HepG2 (cell line): ENCODE data around the gene PHKG1. TPM values are rescaled to one million over a fixed set of nuclear protein-coding genes. Genes with fewer than 3 reads are reported as not detected.
A peak's percentile ranks its signal among the peaks of the same experiment; 100 is the strongest.

Experiments used
- ELF4 ChIP-seq: sonication (generic); formaldehyde crosslinking; IDR thresholded peaks from 2 replicates; pipeline ENCODE4 v1.5.0; 2020; ENCODE audit warnings: missing genetic modification reagents, mild to moderate bottlenecking, moderate library complexity, borderline replicate concordance
- HNRNPLL ChIP-seq: fragments of 200-400 bp; formaldehyde crosslinking; IDR thresholded peaks from 2 replicates; pipeline ENCODE4 v1.6.1; 2017; ENCODE audit warnings: mild to moderate bottlenecking, low read depth, low read length; ENCODE audit not compliant: poor library complexity, severe bottlenecking
- HOXA3 ChIP-seq: sonication (generic); formaldehyde crosslinking; IDR thresholded peaks from 2 replicates; pipeline ENCODE4 v1.5.0; 2020; ENCODE audit warnings: missing genetic modification reagents
- IRF1 ChIP-seq: sonication (generic); formaldehyde crosslinking; IDR thresholded peaks from 2 replicates; pipeline ENCODE4 v1.4.0; 2020; ENCODE audit warnings: low read depth, mild to moderate bottlenecking, missing genetic modification reagents
- REPIN1 ChIP-seq: sonication (generic); formaldehyde crosslinking; IDR thresholded peaks from 2 replicates; pipeline ENCODE4 v1.8.0; 2022; ENCODE audit warnings: missing genetic modification reagents, low read depth, mild to moderate bottlenecking, borderline replicate concordance
- SP5 ChIP-seq: IDR thresholded peaks from 2 replicates; pipeline ENCODE4 v1.6.1; 2016; ENCODE audit warnings: low read depth, borderline replicate concordance
- TBL1XR1 ChIP-seq: fragments of 150-350 bp; IDR thresholded peaks from 2 replicates; pipeline ENCODE4 v1.6.1; 2014; ENCODE audit warnings: borderline replicate concordance, low read length; ENCODE audit not compliant: partially characterized antibody
- TRIM22 ChIP-seq: fragments of 450-650 bp; IDR thresholded peaks from 2 replicates; pipeline ENCODE4 v1.6.1; 2017
- ZNF224 ChIP-seq: sonication (generic); formaldehyde crosslinking; IDR thresholded peaks from 2 replicates; pipeline ENCODE4 v1.5.0; 2020; ENCODE audit warnings: mild to moderate bottlenecking, missing genetic modification reagents
- ZNF563 ChIP-seq: sonication (generic); formaldehyde crosslinking; IDR thresholded peaks from 2 replicates; pipeline ENCODE4 v1.8.0; 2022; ENCODE audit warnings: mild to moderate bottlenecking, moderate library complexity, missing genetic modification reagents
- ZNF567 ChIP-seq: sonication (generic); formaldehyde crosslinking; IDR thresholded peaks from 2 replicates; pipeline ENCODE4 v1.8.1; 2023; ENCODE audit warnings: mild to moderate bottlenecking, missing genetic modification reagents, borderline replicate concordance
- polyA plus RNA-seq, 8 experiments: library from polyadenylated mRNA; depleted of rRNA in 3 of 8; stranded (reverse) in 7 of 8; unstranded in 1 of 8; fragments of >200 nt; fragmentation: Illumina TruSeq in 4 of 8; extraction: Trizol in 4 of 8; gene quantifications; 2 replicates each; pipeline versions ENCODE4 v1.2.1 to v1.2.3, GENCODE V29; 2011 to 2016; ENCODE audit warnings: low read depth in 4 of 8, missing spikeins in 1 of 8, mixed read lengths in 1 of 8; ENCODE audit not compliant: insufficient read depth in 1 of 8
- total RNA-seq, 5 experiments: library from RNA; depleted of rRNA; stranded (reverse); fragments of >200 nt; fragmentation: Illumina TruSeq; extraction: Trizol; gene quantifications; 2 replicates each; pipeline ENCODE4 v1.2.3, GENCODE V29; 2016; ENCODE audit warnings: low read depth in 1 of 5
- TF ChIP-seq, protein P1 (sequence below): fragments of 450-650 bp; IDR thresholded peaks from 2 replicates; pipeline ENCODE4 v1.6.1; 2016
- TF ChIP-seq, protein P2 (sequence below): sonication (generic); formaldehyde crosslinking; conservative IDR thresholded peaks from 2 replicates; pipeline ENCODE4 v1.4.0; 2020; ENCODE audit warnings: missing genetic modification reagents
- TF ChIP-seq, protein P3 (sequence below): IDR thresholded peaks from 2 replicates; pipeline ENCODE4 v1.6.1; 2016; ENCODE audit warnings: low read depth, missing genetic modification reagents, missing compliant biosample characterization
- TF ChIP-seq, protein P4 (sequence below): sonication (generic); formaldehyde crosslinking; IDR thresholded peaks from 2 replicates; pipeline ENCODE4 v1.4.0; 2020; ENCODE audit warnings: mild to moderate bottlenecking, missing genetic modification reagents

Gene PHKG1
- total and polyA plus RNA-seq, 2 of the 13 experiments (the other 11 are each of a cell fraction or from before 2014, with no cell fraction given): 0.44 to 0.71 TPM

- TF ChIP-seq, protein P1, sequence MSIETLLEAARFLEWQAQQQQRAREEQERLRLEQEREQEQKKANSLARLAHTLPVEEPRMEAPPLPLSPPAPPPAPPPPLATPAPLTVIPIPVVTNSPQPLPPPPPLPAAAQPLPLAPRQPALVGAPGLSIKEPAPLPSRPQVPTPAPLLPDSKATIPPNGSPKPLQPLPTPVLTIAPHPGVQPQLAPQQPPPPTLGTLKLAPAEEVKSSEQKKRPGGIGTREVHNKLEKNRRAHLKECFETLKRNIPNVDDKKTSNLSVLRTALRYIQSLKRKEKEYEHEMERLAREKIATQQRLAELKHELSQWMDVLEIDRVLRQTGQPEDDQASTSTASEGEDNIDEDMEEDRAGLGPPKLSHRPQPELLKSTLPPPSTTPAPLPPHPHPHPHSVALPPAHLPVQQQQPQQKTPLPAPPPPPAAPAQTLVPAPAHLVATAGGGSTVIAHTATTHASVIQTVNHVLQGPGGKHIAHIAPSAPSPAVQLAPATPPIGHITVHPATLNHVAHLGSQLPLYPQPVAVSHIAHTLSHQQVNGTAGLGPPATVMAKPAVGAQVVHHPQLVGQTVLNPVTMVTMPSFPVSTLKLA: no peak
- TF ChIP-seq ZNF563 (CRISPR knock-in tag) (peak; percentile 68; the same call in 1 of the 2 replicates), TRIM22 (no peak), TBL1XR1 (peak; percentile 71), ELF4 (CRISPR knock-in tag) (peak; percentile 92; the same call in 1 of the 2 replicates), SP5 (CRISPR knock-in tag) (0 out of 2 replicates have a peak, but pooled peaks have one; percentile 16), HOXA3 (CRISPR knock-in tag) (peak; percentile 88), IRF1 (CRISPR knock-in tag) (no peak), REPIN1 (peak; percentile 58; the same call in 1 of the 2 replicates), ZNF567 (CRISPR knock-in tag) (no peak), HNRNPLL (peak; percentile 79), ZNF224 (CRISPR knock-in tag) (0 out of 2 replicates have a peak, but pooled peaks have one; percentile 74)
- TF ChIP-seq, protein P2, sequence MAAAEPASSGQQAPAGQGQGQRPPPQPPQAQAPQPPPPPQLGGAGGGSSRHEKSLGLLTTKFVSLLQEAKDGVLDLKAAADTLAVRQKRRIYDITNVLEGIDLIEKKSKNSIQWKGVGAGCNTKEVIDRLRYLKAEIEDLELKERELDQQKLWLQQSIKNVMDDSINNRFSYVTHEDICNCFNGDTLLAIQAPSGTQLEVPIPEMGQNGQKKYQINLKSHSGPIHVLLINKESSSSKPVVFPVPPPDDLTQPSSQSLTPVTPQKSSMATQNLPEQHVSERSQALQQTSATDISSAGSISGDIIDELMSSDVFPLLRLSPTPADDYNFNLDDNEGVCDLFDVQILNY (CRISPR knock-in tag): peak; percentile 96
- TF ChIP-seq, protein P3, sequence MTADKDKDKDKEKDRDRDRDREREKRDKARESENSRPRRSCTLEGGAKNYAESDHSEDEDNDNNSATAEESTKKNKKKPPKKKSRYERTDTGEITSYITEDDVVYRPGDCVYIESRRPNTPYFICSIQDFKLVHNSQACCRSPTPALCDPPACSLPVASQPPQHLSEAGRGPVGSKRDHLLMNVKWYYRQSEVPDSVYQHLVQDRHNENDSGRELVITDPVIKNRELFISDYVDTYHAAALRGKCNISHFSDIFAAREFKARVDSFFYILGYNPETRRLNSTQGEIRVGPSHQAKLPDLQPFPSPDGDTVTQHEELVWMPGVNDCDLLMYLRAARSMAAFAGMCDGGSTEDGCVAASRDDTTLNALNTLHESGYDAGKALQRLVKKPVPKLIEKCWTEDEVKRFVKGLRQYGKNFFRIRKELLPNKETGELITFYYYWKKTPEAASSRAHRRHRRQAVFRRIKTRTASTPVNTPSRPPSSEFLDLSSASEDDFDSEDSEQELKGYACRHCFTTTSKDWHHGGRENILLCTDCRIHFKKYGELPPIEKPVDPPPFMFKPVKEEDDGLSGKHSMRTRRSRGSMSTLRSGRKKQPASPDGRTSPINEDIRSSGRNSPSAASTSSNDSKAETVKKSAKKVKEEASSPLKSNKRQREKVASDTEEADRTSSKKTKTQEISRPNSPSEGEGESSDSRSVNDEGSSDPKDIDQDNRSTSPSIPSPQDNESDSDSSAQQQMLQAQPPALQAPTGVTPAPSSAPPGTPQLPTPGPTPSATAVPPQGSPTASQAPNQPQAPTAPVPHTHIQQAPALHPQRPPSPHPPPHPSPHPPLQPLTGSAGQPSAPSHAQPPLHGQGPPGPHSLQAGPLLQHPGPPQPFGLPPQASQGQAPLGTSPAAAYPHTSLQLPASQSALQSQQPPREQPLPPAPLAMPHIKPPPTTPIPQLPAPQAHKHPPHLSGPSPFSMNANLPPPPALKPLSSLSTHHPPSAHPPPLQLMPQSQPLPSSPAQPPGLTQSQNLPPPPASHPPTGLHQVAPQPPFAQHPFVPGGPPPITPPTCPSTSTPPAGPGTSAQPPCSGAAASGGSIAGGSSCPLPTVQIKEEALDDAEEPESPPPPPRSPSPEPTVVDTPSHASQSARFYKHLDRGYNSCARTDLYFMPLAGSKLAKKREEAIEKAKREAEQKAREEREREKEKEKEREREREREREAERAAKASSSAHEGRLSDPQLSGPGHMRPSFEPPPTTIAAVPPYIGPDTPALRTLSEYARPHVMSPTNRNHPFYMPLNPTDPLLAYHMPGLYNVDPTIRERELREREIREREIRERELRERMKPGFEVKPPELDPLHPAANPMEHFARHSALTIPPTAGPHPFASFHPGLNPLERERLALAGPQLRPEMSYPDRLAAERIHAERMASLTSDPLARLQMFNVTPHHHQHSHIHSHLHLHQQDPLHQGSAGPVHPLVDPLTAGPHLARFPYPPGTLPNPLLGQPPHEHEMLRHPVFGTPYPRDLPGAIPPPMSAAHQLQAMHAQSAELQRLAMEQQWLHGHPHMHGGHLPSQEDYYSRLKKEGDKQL: no peak
- TF ChIP-seq, protein P4, sequence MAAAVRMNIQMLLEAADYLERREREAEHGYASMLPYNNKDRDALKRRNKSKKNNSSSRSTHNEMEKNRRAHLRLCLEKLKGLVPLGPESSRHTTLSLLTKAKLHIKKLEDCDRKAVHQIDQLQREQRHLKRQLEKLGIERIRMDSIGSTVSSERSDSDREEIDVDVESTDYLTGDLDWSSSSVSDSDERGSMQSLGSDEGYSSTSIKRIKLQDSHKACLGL (CRISPR knock-in tag): peak; percentile 82; the same call in 1 of the 2 replicates
Measured at GRCh38 chr7:56106108-56107073, 13.6 kb upstream of the PHKG1 start, which contains the start of gene CHCHD2 (continued).
